ENCODE data around the gene MAN1B1. TPM values are rescaled to one million over a fixed set of nuclear protein-coding genes. Genes with fewer than 3 reads are reported as not detected.

Gene MAN1B1
- polyA plus RNA-seq, 1 donor, result 38.6 TPM

- no peak for DNase-seq (ENCODE audit: low read depth)
Measured at GRCh38 chr9:137068539-137069507, 18.0 kb upstream of the MAN1B1 start.

- DNase-seq (ENCODE audit: low read depth), result no peak
Measured at GRCh38 chr9:137069508-137070091, 17.2 kb upstream of the MAN1B1 start.

GRCh38 chr9:137070201-137070905 lies 16.4 kb upstream of the MAN1B1 start, which contains the start of gene SAPCD2:
Gene SAPCD2 (minus strand): TSS chr9:137070557. CDS start chr9:137070460, 97 bp downstream.
- DNase-seq (ENCODE audit: low read depth), result no peak

DNA sequence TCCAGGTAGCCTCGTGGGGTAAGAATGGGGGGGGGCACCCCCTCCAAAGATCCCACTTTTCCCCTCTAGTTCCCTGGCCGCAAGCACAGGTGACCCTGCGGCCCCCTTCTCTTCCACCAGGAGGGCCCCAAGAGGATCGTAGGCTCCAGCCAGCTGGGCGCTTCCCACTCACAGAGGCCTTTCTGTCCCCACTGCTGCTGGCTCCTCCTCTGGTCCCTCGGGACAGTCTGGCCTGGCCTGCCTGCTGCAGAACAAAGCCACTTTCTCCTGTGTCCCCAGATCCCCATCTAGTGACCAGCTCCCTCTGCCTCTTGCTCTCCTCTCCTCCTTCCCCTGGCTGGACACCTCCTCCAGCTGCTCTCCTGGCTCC lies 15.9 kb upstream of the MAN1B1 start:
- no peak for DNase-seq (ENCODE audit: low read depth)

DNA sequence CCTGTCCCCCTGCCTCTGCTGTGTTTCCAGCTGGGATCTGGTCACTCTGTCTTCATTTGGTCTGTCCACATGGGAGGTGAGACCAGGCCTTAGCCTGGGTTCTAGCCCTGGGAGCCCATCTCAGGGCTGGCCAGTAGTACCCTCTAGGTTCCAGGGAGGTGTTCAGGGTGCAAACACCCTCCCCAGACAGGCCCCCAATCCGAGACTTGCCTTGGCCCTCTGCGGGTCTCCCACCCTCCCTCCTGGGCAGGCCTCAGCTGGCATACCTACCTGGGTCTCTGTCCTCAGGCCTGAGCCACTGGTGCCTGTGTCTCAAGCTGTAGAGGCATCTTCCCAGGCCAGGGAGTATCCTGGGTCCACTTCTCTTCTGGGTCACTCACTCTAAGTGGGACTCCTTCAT lies 15.5 kb upstream of the MAN1B1 start:
- DNase-seq (ENCODE audit: low read depth), result no peak

GRCh38 chr9:137073992-137074399 lies 12.8 kb upstream of the MAN1B1 start:
- DNase-seq (ENCODE audit: low read depth), result no peak

GRCh38 chr9:137074657-137075274 lies 12.0 kb upstream of the MAN1B1 start:
- DNase-seq (ENCODE audit: low read depth), result no peak

DNA sequence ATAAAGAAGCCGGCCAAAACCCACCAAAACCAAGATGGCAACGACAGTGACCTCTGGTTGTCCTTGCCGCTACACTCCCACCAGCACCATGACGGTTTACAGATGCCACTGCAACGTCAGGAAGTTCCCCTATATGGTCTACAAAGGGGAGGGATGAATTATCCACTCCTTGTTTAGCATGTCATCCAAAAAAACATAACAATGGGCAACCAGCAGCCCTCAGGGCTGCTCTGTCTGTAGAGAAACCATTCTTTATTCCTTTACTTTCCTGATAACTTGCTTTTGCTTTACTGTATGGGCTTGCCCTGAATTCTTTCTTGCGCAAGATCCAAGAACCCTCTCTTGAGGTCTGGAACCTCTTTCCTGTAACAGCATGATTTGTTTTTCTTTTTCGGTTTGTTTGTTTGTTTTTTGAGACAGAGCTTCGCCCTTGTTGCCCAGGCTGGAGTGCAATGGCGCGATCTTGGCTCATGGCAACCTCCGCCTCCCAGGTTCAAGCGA lies 11.5 kb upstream of the MAN1B1 start:
- DNase-seq (ENCODE audit: low read depth), result no peak

GRCh38 chr9:137076636-137077009 lies 10.2 kb upstream of the MAN1B1 start:
- no peak for DNase-seq (ENCODE audit: low read depth)

DNA sequence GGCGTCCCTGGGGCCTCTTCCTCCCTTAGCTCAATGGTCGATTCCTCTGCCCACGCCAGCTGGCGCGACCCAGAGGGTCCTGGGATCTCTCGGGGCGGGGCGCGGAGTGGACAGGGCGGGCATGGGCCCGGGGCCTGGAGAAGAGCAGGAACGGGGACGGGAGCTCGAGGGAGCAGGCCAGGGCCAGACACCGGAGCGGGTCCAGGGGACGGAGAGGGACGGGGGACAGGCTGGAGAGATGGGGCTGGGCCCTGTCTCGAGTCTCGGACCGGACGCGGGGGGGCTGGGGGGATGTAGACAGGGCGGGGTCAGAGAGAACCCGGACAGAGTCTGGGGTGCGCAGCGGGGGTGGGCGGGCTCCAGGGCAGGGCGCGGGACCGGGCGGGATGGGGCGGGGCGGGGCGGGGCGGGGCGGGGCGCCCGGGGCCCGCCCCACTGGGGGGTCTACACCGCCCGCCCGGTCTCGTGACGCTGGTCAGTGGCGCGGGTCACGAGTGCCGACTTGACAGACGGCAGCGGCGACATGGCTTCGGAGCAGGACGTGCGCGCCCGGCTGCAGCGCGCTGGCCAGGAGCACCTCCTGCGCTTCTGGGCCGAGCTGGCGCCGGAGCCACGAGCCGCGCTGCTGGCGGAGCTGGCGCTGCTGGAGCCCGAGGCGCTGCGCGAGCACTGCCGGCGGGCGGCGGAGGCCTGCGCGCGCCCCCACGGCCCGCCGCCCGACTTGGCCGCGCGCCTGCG lies 9.6 kb upstream of the MAN1B1 start, which contains the start of gene UAP1L1:
TSS of gene UAP1L1 (plus strand) at position 508 of the 738 bp plus-strand sequence. CDS start at position 524, 16 bp downstream.
- DNase-seq (ENCODE audit: low read depth), result no peak

- DNase-seq (ENCODE audit: low read depth), result no peak
Measured at GRCh38 chr9:137077758-137078693, 8.8 kb upstream of the MAN1B1 start.

DNA sequence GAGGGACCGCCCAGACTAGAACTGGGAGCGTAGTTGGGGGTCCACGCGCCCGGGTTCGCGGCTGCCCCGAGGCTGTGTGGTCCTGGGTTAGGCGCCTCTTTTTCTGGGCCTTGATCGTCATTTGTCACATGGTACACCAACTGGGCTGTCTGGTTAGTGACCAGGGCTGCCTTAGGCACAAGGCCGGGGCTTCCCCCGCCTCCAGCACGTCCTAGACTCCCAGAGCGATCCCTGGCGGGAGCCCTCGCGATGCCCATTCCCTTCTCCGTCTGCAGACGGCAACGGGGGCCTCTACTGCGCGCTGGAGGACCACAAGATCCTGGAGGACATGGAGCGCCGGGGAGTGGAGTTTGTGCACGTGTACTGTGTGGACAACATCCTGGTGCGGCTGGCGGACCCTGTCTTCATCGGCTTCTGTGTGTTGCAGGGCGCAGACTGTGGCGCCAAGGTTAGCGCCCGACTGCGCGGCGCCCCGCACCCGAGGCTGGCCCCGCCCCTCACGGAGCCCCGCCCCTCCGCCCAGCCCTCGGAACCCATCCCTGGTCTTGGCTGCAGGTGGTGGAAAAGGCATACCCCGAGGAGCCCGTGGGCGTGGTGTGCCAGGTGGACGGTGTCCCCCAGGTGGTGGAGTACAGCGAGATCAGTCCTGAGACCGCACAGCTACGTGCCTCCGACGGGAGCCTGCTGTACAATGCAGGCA lies 7.9 kb upstream of the MAN1B1 start:
- DNase-seq (ENCODE audit: low read depth), result no peak

DNA sequence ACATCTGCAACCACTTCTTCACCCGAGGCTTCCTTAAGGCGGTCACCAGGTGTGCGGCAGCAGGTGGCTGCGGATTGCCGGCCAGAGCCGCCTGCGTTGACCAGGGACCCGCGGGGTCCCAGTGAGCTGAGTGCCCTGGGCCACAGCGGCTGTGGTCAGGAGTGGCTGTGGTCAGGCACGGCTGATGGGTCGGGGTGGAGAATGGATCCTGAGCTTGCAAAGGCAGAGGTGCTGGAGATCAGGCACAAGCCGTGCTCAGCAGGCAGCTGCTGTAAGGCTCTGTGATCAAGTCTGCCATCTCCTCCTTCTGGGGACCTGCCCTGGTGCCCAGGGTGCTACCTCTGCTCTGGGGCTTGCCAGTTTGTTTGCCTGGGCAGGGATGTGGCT lies 7.4 kb upstream of the MAN1B1 start:
- no peak for DNase-seq (ENCODE audit: low read depth)

- no peak for DNase-seq (ENCODE audit: low read depth)
Measured at GRCh38 chr9:137080260-137081122, 6.3 kb upstream of the MAN1B1 start.

GRCh38 chr9:137082222-137082924 lies 4.4 kb upstream of the MAN1B1 start:
- no peak for DNase-seq (ENCODE audit: low read depth)

GRCh38 chr9:137082925-137083290 lies 3.9 kb upstream of the MAN1B1 start:
- DNase-seq (ENCODE audit: low read depth), result no peak

DNA sequence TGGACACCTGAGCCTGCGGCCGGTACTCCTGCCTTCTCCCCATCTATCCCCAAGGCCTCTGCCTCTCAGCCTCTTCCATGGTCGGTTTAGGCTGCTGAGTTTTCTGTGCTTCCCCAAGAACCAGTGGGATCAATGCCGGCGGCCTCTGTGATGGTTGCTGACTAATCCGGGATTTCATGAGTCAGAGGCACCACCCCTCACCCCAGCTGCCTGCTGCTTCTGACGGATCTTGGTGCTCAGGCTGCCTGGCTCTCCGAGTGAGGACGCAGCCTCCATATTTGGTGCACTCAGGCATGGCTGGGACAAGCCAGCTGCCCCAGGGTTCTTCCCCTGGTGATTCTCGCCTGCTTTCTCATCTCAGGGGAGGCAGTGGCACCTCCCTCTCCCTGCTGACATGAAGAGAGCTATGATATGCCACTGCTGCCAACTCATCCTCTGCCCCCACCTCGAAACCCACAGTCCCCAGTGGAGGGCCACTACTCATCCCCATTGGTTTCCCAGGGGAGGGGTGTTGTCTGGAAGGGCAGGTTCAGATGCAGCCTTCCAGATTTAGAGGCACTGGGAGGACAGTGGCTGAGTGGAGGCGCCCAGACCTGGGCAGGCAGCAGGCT lies 3.3 kb upstream of the MAN1B1 start:
- DNase-seq (ENCODE audit: low read depth), result no peak

Data from forelimb muscle (tissue), 1 donor.